NCI-H1092 (cell line): ENCODE measurements around the gene ZNF365.

Source experiments
- DNase-seq: peaks from one replicate; lab custom pipeline; 2025; lab: John Stamatoyannopoulos, UW

ZNF365 gene

DNA sequence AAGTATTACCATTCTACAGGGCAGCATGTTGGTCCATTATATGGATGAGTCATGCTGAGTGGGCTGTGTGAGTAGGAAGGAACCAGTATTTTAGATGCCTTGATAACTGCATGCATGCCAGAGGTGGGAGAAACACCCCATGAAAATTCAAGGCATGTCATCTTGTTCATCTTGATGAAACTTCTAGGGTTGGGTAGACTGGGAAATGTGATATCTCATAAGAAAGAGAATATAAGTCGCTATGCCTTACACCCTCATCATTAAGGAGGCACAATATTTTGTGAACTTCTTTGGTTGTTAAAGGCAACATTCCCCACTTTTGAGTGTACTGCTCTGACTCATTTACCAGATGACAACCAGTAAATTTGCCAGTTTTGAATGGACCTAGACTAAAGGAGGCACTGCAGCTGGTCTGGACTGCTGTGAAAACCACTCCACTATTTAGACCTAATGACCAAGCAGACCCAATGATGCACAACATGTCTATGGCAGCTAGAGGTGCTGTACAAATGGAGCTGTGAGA, 48.0 kb downstream of the ZNF365 start:
- no peak for DNase-seq

GRCh38 chr10:62424026-62424425, 49.9 kb downstream of the ZNF365 start:
- no peak for DNase-seq

- DNase-seq = no peak
Observed at GRCh38 chr10:62426086-62426485, 51.9 kb downstream of the ZNF365 start.

- DNase-seq = no peak
Observed at GRCh38 chr10:62426600-62426999, 52.4 kb downstream of the ZNF365 start.

DNA sequence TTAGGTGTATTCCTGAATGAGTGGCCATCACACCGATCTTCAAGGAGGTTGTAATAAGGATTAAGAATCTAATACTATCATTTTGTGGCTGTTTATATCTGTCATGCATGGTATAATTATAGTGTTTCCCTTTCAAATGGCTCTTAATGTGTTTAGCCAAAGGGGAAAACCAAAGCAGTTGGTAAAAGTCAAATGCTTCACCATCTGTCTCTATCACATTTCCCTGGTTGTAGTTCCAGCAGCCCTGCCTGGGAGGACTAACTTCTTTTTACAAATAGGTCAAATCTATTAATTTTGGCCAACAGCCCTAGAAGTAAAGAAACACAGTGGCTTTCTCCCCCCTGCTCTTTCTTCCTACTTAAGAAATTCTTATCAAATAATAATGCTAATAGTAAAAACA, 56.7 kb downstream of the ZNF365 start:
- no peak for DNase-seq

- DNase-seq = no peak
Observed at GRCh38 chr10:62433181-62433692, 59.1 kb downstream of the ZNF365 start.

GRCh38 chr10:62433901-62434300, 59.7 kb downstream of the ZNF365 start:
- DNase-seq = no peak

DNA sequence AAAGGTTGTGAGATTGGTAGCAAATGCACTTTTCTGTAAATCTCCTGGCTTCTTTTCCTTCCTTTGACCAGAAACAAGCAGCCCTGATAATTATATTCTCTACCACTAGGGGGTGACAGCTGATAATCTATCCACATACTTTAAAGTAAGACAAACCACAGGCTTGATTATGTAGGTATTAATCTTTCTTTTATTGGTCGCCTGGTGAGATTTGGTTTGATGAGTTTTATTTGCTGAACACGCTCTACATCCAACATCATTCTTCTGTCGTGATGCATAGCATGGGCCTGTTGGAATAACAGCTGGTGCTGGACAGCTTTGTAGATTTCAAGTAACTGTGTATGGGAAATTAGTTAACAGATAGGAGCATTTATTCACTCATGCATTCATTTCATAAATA, 63.5 kb downstream of the ZNF365 start:
- DNase-seq = peak; percentile 0

DNA sequence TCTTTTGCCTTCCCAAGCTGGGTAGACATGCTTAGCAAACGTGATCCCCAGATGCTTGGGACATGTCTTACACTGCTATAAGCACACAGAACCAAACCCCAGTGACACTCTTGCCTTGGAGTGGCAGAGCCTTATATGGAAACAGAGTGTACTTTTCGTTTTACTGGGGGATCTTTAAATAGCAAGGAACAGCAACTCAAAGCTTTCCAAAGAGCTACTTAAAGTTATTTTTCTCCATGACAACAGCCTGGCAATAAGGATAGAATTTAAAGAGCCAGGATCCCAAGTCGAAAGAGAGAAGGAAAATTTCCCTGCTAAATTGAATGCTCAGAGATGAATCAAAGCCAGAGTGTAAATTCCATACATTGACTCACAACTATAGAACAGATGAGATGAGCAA, 67.8 kb downstream of the ZNF365 start:
- no peak for DNase-seq

GRCh38 chr10:62442894-62443669, 68.9 kb downstream of the ZNF365 start:
- DNase-seq = no peak

- DNase-seq = no peak
Observed at GRCh38 chr10:62443866-62444265, 69.7 kb downstream of the ZNF365 start.

DNA sequence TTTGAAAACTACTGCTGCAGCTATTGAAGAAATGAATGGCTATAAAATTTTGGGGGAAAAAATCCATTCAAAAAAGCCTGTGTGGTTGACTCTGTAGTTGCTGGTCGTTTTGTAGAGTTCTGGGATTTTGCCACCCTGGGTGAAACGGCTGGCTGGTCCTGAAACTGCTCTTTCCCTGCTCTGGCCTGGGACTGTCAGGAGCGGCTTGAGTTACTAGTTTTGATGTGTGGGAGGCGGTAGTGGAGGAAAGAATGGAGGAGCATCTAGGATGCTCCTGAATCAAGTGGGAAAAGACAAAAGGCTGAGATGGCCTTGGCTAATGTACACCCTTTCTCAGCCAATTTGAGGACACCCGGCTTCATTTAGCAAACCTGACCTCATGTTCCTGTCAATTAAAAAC, 72.5 kb downstream of the ZNF365 start:
- no peak for DNase-seq

DNA sequence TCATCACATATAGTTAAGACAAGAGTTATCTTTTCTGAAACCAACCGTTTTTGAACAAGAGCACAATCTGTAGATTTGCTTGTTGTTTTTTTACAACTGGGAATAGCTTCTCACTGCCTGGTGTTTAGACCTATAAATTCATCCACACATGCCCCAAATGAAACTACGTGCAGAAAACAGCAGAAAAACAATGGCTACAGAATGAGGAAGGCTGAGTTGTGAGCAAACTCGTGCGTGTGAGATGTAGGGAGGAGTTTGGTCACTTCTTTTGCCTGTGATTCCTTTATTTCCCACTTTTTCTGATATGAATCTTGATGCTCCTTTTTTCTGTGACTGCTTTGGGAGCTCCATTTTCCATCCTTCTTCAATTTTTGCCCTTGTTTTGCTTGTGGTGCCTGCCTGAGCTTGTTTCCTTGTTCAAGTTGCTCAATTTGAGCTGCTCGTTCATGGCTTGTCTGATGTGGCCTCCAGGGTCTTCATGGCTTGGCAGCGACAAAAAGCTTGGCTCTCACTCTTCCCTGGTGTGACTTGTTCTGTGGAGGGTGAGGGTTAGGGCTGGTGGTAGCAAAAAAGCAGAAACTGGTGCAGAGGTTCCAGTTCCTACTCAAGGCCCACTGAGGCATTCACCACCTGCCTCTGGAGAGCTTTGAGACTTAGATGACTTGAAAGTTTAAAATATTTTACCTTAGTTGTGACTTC, 76.9 kb downstream of the ZNF365 start:
- DNase-seq = no peak

- DNase-seq = no peak
Observed at GRCh38 chr10:62451611-62451975, 77.4 kb downstream of the ZNF365 start.
